Measurements from ENCODE around the gene BRD4. TPM values are rescaled to one million over a fixed set of nuclear protein-coding genes. Genes with fewer than 3 reads are reported as not detected.

The BRD4 gene
- total RNA-seq, 1 donor from 2014 or later = 143 TPM

DNA sequence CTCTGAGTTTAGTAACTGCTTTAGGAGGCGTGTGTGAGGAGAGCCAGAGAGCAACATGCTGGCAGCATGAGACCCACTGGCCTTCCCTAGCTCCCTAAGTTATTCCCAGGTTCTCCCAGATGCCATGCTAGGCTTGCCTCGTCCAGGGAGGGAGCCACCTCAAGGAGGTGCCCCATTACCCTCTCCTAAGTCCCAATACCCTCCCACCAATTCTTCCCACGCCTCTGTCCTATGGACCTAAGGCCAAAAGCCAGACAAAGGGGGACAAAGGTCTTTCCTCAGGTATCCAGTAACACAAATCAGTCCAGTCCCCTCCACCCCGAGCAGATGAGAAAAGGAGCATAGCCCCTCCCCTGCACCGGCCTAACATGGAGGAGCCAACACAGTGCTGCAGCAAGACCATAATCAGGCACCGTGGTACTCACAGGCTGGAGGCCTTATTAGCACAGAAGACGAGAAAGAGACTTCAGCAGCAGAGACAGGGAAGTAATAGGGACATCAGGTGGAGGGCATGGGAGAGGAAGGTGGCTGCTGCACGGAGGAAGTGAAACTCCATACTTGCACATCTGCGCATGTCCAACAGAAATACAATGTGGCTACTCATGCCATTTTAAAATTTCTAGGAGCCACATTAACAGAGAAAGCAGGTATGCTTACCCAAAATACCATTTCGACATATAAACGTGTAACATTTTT, 46.3 kb downstream of the BRD4 start:
- Mint-ChIP-seq H3K4me3 (ENCODE audit: unreplicated experiment) (no peak overlapping the region), H3K27me3 (ENCODE audit: unreplicated experiment) (no peaks in the 10 kb centered on the region), H3K27ac (ENCODE audit: unreplicated experiment) (peak overlapping the region; percentile 68), H3K4me1 (ENCODE audit: unreplicated experiment) (peaks cover 97% of the 10 kb centered on the region), H3K36me3 (ENCODE audit: unreplicated experiment) (no peaks in the 10 kb centered on the region), H3K9me3 (ENCODE audit: unreplicated experiment) (no peaks in the 10 kb centered on the region)
- DNase-seq (ENCODE audit: extremely low spot score, unreplicated experiment) = no peak
- TF ChIP-seq, protein P1, sequence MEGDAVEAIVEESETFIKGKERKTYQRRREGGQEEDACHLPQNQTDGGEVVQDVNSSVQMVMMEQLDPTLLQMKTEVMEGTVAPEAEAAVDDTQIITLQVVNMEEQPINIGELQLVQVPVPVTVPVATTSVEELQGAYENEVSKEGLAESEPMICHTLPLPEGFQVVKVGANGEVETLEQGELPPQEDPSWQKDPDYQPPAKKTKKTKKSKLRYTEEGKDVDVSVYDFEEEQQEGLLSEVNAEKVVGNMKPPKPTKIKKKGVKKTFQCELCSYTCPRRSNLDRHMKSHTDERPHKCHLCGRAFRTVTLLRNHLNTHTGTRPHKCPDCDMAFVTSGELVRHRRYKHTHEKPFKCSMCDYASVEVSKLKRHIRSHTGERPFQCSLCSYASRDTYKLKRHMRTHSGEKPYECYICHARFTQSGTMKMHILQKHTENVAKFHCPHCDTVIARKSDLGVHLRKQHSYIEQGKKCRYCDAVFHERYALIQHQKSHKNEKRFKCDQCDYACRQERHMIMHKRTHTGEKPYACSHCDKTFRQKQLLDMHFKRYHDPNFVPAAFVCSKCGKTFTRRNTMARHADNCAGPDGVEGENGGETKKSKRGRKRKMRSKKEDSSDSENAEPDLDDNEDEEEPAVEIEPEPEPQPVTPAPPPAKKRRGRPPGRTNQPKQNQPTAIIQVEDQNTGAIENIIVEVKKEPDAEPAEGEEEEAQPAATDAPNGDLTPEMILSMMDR (IDR thresholded peaks at IDR 0.05) = no peak

DNA sequence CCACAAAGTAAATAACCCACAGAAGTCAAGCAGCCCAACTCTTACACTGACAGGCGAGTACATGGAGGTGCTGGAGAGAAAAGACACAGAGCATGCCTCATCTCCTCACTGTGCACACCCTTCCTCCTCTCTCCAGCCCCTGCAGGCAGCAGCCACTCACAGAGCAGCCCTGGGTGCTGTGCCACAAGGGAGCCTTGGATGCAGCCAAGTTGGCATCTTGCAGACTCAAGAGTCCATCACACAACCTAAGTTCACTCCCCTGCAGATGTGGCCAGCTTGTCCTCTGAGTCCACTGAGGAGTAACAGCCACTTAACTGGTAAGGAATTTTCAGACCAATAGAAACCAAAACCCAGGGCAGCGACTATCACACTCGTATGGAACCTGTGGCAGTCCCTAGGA, 47.4 kb downstream of the BRD4 start:
- Mint-ChIP-seq H3K4me1 (ENCODE audit: unreplicated experiment) (peaks cover 97% of the 10 kb centered on the region), H3K27ac (ENCODE audit: unreplicated experiment) (peak overlapping the region; percentile 94), H3K36me3 (ENCODE audit: unreplicated experiment) (no peaks in the 10 kb centered on the region), H3K4me3 (ENCODE audit: unreplicated experiment) (peak overlapping the region; percentile 27), H3K27me3 (ENCODE audit: unreplicated experiment) (no peaks in the 10 kb centered on the region), H3K9me3 (ENCODE audit: unreplicated experiment) (no peaks in the 10 kb centered on the region)
- TF ChIP-seq, protein P1 (IDR thresholded peaks at IDR 0.05) = no peak
- no peak for DNase-seq (ENCODE audit: extremely low spot score, unreplicated experiment)

DNA sequence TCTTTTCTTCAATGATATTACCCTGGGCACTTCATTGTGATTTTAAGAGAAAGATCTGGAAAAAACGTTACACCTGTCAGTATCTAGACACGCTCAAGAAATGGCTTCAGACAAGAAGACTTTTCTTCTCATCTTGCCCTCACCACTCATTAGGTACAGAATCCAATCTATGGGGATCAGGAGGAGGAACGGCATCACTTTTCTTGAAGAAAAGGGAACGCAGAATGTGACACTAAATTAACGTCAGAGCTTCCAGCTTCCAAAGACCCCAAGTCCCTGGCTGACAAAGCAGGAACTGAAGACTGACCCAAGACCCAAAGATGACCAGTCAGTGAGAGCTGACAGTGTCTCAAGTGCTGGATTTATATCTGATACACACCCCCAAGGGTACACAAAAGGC, 48.2 kb downstream of the BRD4 start:
- H3K9me3 Mint-ChIP-seq (ENCODE audit: unreplicated experiment) = no peaks in the 10 kb centered on the region
- H3K27ac Mint-ChIP-seq (ENCODE audit: unreplicated experiment) = peak overlapping the region; percentile 94
- no peak overlapping the region for H3K4me3 Mint-ChIP-seq (ENCODE audit: unreplicated experiment)
- TF ChIP-seq, protein P1 (IDR thresholded peaks at IDR 0.05) = no peak
- H3K27me3 Mint-ChIP-seq (ENCODE audit: unreplicated experiment) = no peaks in the 10 kb centered on the region
- H3K4me1 Mint-ChIP-seq (ENCODE audit: unreplicated experiment) = peaks cover 96% of the 10 kb centered on the region
- no peak for DNase-seq (ENCODE audit: extremely low spot score, unreplicated experiment)
- H3K36me3 Mint-ChIP-seq (ENCODE audit: unreplicated experiment) = no peaks in the 10 kb centered on the region

DNA sequence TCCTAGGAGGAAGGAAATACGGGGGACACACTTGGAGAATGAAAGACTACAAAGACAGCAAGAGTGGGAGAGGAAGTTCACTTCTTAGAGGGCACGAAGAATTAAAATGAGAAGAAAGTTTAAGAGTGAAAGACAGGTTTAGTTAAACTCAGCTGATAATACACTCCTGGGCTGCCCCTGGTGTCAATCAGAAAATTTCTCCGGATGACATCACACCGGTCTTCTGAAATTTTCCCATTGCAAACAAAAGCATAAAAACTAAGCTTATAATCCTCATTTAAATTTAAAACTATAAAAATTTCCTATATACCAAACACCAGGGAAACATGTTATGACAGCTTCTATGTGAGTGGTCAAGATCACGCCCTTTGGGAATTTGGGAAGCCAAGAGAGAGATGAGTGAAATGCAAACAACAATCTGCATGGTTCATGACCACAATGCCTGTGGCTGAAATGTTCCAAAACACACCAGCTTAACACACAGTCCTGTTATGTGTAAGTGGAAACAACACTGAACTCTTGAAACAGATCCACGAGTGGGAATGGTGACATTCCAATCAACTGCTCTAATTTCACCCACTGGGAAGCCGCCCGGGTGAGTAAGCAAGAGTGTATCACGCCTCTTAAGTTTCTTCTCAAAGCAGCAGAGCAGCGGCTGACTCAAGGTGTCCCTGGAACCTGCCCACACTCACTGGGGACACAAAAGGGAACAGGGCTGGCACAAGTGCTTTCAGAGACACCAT, 49.0 kb downstream of the BRD4 start:
- no peaks in the 10 kb centered on the region for H3K9me3 Mint-ChIP-seq (ENCODE audit: unreplicated experiment)
- no peaks in the 10 kb centered on the region for H3K36me3 Mint-ChIP-seq (ENCODE audit: unreplicated experiment)
- DNase-seq (ENCODE audit: extremely low spot score, unreplicated experiment) = no peak
- TF ChIP-seq, protein P1 (IDR thresholded peaks at IDR 0.05) = no peak
- H3K4me1 Mint-ChIP-seq (ENCODE audit: unreplicated experiment) = peaks cover 95% of the 10 kb centered on the region
- peak overlapping the region; percentile 1 for H3K4me3 Mint-ChIP-seq (ENCODE audit: unreplicated experiment)
- H3K27me3 Mint-ChIP-seq (ENCODE audit: unreplicated experiment) = no peaks in the 10 kb centered on the region
- H3K27ac Mint-ChIP-seq (ENCODE audit: unreplicated experiment) = peak overlapping the region; percentile 94

DNA sequence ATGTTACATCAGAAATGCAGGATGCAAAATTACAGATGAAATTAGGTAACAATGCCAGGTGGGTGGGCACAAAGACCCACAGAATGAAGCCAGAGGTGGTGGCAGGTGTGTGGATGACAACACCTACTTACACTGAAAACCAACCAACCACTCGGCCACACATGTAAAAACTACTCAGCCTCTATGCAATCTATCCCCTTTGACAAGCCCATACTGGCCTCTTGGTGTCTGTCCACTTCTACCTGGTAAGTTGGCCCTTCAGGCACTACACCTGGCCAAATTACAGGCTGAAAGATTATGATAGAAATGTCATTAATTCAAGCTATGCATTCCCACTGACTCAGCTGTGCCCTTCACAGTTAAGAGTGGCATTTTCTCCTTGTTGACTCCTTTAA, 50.0 kb downstream of the BRD4 start:
- H3K36me3 Mint-ChIP-seq (ENCODE audit: unreplicated experiment) = no peaks in the 10 kb centered on the region
- DNase-seq (ENCODE audit: extremely low spot score, unreplicated experiment) = no peak
- no peaks in the 10 kb centered on the region for H3K9me3 Mint-ChIP-seq (ENCODE audit: unreplicated experiment)
- H3K27ac Mint-ChIP-seq (ENCODE audit: unreplicated experiment) = peak overlapping the region; percentile 94
- H3K27me3 Mint-ChIP-seq (ENCODE audit: unreplicated experiment) = no peaks in the 10 kb centered on the region
- peaks cover 91% of the 10 kb centered on the region for H3K4me1 Mint-ChIP-seq (ENCODE audit: unreplicated experiment)
- no peak overlapping the region for H3K4me3 Mint-ChIP-seq (ENCODE audit: unreplicated experiment)
- TF ChIP-seq, protein P1 (IDR thresholded peaks at IDR 0.05) = no peak

Data from osteocyte (in vitro differentiated cells).